ENCODE data around the gene KRT84. TPM values are rescaled to one million over a fixed set of nuclear protein-coding genes. Genes with fewer than 3 reads are reported as not detected.
"Not testable (repeated sequence)": the region's sequence is repeated elsewhere in the genome, so short reads cannot be mapped to it uniquely, and the experiment has no call there.

The KRT84 gene
- total RNA-seq, 1 experiment from 2014 or later: not detected

DNA sequence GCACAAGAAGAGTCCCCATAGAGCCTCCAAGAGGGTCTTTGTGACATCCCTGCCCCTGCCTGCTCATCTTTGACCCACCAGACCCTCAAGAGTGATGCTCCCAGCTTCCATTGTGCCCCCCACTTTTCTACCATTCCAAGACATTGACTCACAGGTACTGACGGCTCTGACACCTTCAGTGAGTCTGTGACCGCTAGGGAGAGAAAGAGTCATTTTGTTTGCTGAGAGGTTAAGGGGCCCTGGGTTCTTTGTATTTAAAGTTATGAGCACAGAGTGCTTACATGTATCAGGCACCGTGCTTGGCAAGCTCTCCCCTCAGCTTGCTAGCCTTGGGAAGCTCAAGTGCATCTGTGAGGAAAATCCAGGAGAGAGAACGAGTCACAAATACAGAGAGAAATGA lies 27.8 kb upstream of the KRT84 start:
- Histone ChIP-seq H3K27ac (ENCODE audit: low read depth, low read length, poor library complexity, severe bottlenecking) (no peak overlapping the region), H3K27me3 (replicated peaks; ENCODE audit: insufficient read depth, low read depth, low read length, poor library complexity) (no peaks in the 10 kb centered on the region), H3K4me3 (ENCODE audit: low read depth, low read length, poor library complexity, severe bottlenecking) (no peak overlapping the region), H3K4me1 (ENCODE audit: insufficient read depth, low read length, poor library complexity, severe bottlenecking) (no peaks in the 10 kb centered on the region), H3K9me3 (ENCODE audit: low read depth, low read length, poor library complexity, severe bottlenecking) (no peaks in the 10 kb centered on the region), H3K36me3 (ENCODE audit: insufficient read depth, low read length, poor library complexity, severe bottlenecking) (no peaks in the 10 kb centered on the region)
- POLR2A ChIA-PET (ENCODE audit: low non-redundant PET): no interaction called here
- BruUV-seq (replicated peaks): no TSS peak
- TF ChIP-seq CTCF (conservative IDR thresholded peaks at IDR 0.05; ENCODE audit: low read depth, low read length) (no peak), EZH2 (IDR thresholded peaks at IDR 0.05; ENCODE audit: borderline replicate concordance, low read depth, low read length, poor library complexity, severe bottlenecking) (no peak)
- intact Hi-C loops (cut with micrococcal nuclease; ENCODE audit: unreplicated experiment): no loop called here
- CTCF ChIA-PET: no interaction called here
- no peak for DNase-seq (ENCODE audit: low spot score)

- Histone ChIP-seq H3K9me3 (ENCODE audit: low read depth, low read length, poor library complexity, severe bottlenecking) (no peaks in the 10 kb centered on the region), H3K27ac (ENCODE audit: low read depth, low read length, poor library complexity, severe bottlenecking) (no peak overlapping the region), H3K4me3 (ENCODE audit: low read depth, low read length, poor library complexity, severe bottlenecking) (no peak overlapping the region), H3K4me1 (ENCODE audit: insufficient read depth, low read length, poor library complexity, severe bottlenecking) (no peaks in the 10 kb centered on the region), H3K27me3 (replicated peaks; ENCODE audit: insufficient read depth, low read depth, low read length, poor library complexity) (no peaks in the 10 kb centered on the region), H3K36me3 (ENCODE audit: insufficient read depth, low read length, poor library complexity, severe bottlenecking) (no peaks in the 10 kb centered on the region)
- TF ChIP-seq CTCF (conservative IDR thresholded peaks at IDR 0.05; ENCODE audit: low read depth, low read length) (no peak), EZH2 (IDR thresholded peaks at IDR 0.05; ENCODE audit: borderline replicate concordance, low read depth, low read length, poor library complexity, severe bottlenecking) (no peak)
- ChIA-PET CTCF (no interaction called here), POLR2A (ENCODE audit: low non-redundant PET) (no interaction called here)
- intact Hi-C loops (cut with micrococcal nuclease; ENCODE audit: unreplicated experiment): no loop called here
- BruUV-seq (replicated peaks): no TSS peak
- DNase-seq (ENCODE audit: low spot score): no peak
Observed at GRCh38 chr12:52411815-52412214, 26.4 kb upstream of the KRT84 start.

DNA sequence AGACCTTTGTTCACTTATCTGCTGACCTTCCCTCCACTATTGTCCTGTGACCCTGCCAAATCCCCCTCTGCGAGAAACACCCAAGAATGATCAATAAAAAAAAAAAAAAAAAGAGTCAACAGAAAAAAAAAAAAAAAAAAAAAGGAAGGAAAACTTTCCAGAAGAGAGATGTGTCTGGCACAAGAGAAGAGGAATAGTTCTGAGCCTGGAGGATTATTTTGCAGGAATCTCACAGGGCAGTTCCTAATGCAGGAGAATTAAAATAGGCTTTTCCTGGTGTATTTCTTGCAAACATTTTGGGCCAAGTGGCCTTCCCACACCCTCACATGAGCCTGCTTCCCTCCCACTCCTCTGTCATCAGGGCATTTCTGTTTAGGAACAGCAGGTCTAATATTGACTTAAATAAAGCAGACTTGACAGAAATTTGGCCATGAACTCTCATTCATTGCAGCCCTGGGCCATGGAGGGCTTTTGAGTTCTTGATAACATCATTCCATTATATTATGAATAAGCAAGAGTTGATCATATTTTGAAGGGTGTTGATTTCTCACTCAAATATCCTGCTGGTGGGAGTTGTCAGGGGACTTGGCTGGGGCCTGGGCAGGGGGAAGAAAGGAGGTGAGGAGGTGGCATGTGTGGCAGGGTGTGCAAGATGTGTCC lies 25.3 kb upstream of the KRT84 start:
- DNase-seq (ENCODE audit: low spot score); CTCF ChIA-PET; intact Hi-C loops (cut with micrococcal nuclease; ENCODE audit: unreplicated experiment); POLR2A ChIA-PET (ENCODE audit: low non-redundant PET); H3K27me3 ChIP-seq (replicated peaks; ENCODE audit: insufficient read depth, low read depth, low read length, poor library complexity); H3K36me3 ChIP-seq (ENCODE audit: insufficient read depth, low read length, poor library complexity, severe bottlenecking); H3K27ac ChIP-seq (ENCODE audit: low read depth, low read length, poor library complexity, severe bottlenecking); H3K4me3 ChIP-seq (ENCODE audit: low read depth, low read length, poor library complexity, severe bottlenecking); H3K9me3 ChIP-seq (ENCODE audit: low read depth, low read length, poor library complexity, severe bottlenecking); BruUV-seq (replicated peaks); H3K4me1 ChIP-seq (ENCODE audit: insufficient read depth, low read length, poor library complexity, severe bottlenecking): not testable (repeated sequence)

GRCh38 chr12:52407918-52408317 lies 22.5 kb upstream of the KRT84 start:
- TF ChIP-seq CTCF (conservative IDR thresholded peaks at IDR 0.05; ENCODE audit: low read depth, low read length) (no peak), EZH2 (IDR thresholded peaks at IDR 0.05; ENCODE audit: borderline replicate concordance, low read depth, low read length, poor library complexity, severe bottlenecking) (no peak)
- BruUV-seq (replicated peaks): no TSS peak
- DNase-seq (ENCODE audit: low spot score): no peak
- POLR2A ChIA-PET (ENCODE audit: low non-redundant PET): no interaction called here
- Histone ChIP-seq H3K27me3 (replicated peaks; ENCODE audit: insufficient read depth, low read depth, low read length, poor library complexity) (no peaks in the 10 kb centered on the region), H3K4me3 (ENCODE audit: low read depth, low read length, poor library complexity, severe bottlenecking) (no peak overlapping the region), H3K4me1 (ENCODE audit: insufficient read depth, low read length, poor library complexity, severe bottlenecking) (no peaks in the 10 kb centered on the region), H3K27ac (ENCODE audit: low read depth, low read length, poor library complexity, severe bottlenecking) (no peak overlapping the region), H3K36me3 (ENCODE audit: insufficient read depth, low read length, poor library complexity, severe bottlenecking) (no peaks in the 10 kb centered on the region), H3K9me3 (ENCODE audit: low read depth, low read length, poor library complexity, severe bottlenecking) (no peaks in the 10 kb centered on the region)
- intact Hi-C loops (cut with micrococcal nuclease; ENCODE audit: unreplicated experiment): no loop called here
- CTCF ChIA-PET: no interaction called here

Data from A673 (cell line).